Endothelial cell of hepatic sinusoid (primary cell): ENCODE measurements around the gene ABCA2.

Experiments used
- in situ Hi-C: cut with HindIII; loops from 2 replicates; pipeline ENCODE4 v1.10.0; 2017; ENCODE audit warnings: low sequenced_read_pairs

Gene ABCA2

DNA sequence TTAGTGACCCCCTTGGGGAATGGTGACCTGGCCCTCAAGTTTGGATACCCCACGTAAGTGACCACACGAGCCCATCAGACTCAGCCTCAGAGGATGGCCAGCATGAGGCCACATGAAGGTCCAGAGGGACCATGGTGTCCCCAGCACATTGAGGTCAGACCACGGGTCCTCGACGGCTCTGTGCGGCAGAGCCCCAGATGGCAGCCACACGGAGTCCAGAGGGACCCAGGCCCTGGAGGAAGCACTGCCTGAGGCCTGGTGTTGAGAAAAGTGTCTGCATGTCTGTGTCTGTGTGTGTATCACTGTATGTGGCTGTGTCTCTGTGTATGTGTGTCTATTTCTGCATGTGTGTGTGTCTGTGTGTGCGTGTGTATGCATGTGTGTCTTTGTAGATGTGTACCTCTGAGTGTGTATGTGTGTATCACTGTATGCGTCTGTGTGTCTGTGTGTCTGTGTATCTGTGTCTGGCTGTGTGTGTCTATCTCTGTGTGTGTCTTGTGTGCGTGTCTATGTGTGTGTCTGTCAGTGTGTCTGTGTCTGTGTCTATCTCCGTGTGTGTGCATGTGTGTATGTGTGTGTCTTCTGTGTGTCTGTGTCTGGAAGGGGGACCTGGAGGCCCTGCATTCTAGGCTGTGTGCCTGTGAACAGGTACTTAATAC is 44.3 kb downstream of the ABCA2 start:
- in situ Hi-C loops = no loop called here

DNA sequence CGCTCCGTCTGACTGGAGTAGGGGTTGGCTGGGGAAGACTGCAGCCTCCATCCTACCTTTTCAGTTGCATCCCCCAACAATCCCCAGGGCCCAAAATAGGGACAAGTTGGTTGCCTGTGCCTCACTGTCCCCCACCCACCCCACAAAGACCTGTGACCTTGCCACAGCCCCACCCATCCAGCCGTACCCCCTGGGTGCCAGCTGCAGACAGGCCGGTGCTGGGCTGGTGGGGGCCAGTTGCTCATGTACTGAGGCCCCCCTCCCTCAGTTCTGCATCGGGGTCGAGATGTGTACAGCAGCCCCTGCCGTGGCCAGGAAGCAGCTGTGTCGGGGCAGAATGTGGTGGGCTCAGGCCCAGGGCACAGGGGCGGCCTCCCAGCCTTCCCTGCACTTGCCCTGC is 44.9 kb downstream of the ABCA2 start:
- in situ Hi-C loops = no loop called here

DNA sequence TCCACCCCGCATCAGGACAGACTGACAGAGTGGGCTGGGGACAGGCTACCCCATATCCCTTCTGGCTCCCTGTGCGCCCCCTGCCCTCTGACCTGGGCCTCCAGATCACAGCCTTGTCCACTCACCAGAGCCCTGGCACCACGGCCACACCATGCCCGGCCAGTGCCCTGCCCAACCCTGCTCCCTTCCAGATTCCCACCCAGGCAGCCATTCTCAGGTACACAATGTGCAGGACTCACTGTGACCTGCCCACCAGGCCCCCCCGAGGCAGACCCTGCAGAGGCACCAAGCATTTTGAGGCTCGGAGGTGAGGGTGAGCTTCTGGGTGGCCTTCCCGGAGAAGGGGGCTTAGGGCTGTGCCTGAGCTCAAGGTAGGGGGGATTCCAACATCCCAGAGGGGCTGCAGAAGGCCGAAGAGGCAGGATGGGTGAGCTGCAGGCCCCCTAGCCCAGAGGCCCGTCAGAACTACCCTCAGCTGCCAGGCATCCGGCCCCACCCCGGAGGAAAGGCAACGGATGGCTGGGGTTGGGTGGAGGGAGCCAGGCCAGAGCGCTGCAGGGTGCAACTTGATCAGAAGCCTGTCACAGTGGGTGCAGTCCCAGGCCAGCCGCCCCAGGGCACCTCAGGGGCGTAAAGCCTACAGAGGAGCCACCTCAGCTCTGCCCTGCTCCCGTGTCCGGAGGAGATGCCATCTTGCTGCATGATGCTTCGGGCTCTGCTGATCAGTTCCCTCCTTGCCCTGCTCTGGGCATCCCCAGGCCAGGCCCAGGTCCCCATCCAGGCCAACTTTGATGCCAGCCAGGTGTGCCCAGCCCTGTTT is 45.6 kb downstream of the ABCA2 start, which contains the start of gene LCNL1:
Gene LCNL1 (plus strand): TSS at position 762 of the 820 bp plus-strand sequence. CDS start 594 bp downstream, outside the sequence.
- in situ Hi-C loops = no loop called here

DNA sequence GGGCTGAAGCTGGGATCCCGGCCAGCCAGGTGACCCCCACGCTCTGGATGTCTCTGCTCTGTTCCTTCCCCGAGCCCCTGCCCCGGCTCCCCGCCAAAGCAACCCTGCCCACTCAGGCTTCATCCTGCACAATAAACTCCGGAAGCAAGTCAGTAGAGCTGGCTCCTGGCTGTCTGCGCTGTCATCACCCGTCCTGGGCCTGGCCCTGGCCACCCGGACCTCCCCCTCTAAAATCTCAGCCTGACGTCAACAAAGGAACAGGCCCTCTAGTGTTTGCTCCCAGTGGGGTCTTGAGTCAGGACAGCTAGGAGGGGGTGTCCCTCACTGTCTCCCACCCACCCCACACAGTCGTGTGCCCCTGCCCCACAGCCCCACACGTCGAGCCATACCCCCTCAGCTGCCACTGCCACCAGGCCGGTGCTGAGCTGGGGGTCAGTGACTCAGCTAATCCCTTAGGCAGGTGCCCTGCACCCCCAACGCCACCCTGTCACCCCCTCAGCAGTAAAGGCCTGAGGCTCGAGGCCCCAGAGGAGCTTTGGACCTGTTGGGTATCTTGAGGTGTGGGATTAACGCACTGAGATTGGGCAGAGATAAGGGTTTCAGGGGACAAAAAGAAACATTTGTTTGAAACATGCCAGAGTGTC is 46.3 kb downstream of the ABCA2 start:
- in situ Hi-C loops = no loop called here

DNA sequence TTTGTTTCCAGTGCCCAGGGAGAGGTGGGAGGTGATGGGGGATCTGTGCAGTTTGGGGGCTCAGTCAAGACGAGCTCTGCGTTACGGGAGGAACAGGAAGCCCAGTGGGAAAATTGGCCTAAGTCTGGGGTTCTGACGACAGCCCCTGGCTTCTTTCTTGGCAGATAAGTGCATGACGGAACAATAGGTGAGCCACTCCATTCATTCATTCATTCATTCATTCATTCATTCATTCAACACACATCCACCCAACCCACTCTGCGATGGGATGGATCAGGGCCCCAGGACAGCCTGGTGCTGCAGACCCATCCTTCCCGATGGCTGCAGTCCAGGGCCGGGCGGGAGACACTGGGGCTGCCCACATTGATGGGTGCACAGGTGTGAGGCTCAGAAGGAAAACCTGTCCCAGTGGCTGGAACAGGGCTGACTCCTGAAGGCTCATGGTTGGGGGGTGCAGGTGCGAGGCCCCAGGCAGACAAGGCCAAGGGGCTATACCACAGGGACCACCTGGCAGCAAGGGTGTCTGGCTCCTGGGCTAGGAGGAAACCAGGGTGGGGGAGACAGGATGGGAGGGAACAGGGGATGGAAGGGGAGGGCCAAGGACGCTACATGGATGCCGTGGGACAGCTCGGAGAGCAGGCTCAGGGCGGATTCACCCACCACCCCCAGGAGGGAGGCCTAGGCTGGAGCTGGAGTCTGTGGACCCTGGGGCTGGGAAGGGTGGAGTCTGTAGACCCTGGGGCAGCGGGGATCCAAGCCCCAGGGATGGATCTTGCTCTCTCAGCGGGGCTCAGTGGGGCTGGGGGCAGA is 47.2 kb downstream of the ABCA2 start:
- in situ Hi-C loops = no loop called here

DNA sequence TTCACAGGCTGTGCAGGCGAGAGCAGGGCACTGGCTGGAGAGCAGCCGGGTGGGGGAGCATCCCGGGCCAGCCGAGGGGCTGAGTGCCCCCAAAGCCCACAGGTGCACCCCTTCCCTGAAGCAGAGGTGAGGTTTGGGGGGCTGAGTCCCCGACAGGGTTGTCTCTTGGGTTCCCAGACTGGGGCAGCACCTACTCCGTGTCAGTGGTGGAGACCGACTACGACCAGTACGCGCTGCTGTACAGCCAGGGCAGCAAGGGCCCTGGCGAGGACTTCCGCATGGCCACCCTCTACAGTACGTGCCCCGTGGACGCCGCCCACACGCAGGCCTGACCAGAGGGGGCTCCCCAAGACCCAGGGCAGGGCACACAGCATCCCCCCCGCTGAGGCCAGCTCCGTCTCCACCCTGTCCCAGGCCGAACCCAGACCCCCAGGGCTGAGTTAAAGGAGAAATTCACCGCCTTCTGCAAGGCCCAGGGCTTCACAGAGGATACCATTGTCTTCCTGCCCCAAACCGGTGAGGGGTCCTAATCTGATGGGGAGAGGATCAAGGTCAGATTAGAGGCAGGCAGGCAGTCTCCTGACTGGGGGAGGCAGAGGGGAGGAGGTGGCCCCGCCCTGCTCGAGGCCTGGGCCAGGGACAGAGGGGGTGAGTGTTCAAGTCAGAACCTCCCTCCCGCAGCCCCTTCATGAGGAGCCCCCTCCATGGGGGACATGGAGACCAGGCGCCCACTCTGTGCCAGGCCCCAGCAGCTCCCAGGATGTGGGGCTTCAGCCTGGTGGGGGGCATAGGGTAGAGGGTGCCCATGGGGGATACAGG is 48.1 kb downstream of the ABCA2 start:
- in situ Hi-C loops = no loop called here

DNA sequence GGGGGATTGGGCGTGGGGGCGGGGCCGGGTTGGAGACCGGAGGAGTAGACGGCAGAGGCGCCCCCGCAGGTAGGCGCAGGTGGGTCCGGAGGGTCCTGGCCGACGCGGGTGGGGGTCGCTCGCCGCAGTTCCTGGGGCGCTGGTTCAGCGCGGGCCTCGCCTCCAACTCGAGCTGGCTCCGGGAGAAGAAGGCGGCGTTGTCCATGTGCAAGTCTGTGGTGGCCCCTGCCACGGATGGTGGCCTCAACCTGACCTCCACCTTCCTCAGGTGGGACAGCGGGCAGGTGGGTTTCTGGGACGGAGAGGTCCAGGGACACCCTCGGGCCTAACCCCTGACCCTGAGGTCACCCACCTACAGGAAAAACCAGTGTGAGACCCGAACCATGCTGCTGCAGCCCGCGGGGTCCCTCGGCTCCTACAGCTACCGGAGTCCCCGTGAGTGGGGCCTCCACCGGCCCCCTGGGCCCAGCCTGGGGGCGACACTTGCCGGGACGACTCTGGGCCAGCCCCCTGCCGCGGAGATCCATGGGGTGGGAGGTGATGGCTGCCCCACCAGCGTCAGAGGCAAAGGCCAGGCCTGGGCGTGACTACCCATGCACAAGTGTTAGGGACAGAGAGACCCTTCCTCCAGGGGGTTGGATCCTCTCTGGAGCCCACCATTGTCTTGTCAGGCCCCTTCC is 49.0 kb downstream of the ABCA2 start:
- in situ Hi-C loops = no loop called here

DNA sequence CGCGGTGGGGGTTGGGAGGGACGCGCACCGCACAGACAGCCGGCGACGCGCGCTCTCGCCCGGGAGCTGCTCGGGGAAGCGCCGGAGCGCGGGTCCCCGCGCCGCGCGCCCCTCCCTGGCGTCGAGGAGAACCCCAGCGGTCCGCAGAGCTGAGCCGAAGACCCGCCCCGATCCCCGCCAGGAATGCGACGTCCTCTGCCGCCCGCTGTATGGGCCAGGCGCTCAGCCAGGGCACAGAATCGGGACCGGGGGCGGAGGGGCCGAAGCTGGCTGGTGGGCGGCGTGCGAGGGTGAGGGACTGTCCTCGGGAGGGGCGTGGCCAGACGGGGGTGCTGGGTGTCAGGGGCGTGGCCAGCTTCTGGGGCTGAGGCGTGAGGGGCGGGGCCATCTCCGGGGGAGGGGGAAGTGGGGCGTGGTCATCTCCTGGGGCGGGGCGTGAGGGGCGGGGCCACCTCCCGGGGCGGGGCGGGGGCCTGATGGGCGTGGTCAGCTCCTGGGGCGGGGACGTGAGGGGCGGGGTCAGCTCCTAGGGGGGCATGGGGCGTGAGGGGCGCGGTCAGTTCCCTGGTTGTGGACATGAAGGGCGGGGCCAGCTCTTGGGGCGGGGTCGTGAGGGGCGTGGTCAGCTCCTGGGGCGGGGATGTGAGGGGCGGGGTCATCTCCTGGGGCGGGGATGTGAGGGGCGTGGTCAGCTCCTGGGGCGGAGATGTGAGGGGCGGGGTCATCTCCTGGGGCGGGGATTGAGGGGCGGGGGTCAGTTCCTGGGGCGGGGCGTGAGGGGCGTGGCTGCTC is 49.8 kb downstream of the ABCA2 start:
- in situ Hi-C loops = no loop called here

DNA sequence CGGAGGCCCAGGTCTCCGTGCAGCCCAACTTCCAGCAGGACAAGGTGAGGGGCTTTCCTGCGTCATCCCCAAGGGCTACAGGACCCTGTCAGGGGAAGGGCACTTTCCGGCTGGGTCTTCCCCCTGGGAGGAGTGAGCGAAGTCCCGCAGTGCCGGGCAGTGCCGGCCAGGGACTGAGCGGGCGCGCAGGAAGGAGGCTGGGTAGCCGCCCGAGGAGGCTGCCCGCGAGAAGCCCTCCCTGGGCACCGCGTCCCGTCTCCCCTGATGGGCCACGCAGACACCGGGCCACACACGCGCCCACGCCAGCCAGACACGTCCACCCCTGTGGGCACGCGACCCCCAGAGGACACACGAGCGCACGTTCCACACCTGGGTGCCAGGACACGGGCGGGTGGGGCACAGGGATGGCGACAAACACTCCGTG is 50.4 kb downstream of the ABCA2 start:
- in situ Hi-C loops = no loop called here

DNA sequence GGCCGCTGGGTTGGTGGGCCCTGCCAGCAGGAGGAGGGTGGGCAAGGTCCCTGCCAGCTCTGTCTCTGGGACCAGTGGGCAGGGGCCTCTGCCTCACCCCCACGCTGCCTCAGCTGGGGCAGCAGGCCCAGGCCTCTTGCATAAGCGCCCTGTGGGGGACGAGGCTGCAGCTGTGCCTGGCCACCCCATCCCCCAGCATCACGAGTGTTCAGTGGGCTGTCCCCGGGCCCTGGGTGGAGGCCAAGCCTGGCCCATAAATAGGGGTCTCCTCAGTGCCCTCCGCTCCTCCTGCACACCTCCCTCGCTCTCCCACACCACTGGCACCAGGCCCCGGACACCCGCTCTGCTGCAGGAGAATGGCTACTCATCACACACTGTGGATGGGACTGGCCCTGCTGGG is 50.8 kb downstream of the ABCA2 start, which contains the start of gene PTGDS:
Gene PTGDS (plus strand): TSS at position 282 of the 400 bp plus-strand sequence. CDS start 75 bp downstream, at position 357.
- in situ Hi-C loops = no loop called here

DNA sequence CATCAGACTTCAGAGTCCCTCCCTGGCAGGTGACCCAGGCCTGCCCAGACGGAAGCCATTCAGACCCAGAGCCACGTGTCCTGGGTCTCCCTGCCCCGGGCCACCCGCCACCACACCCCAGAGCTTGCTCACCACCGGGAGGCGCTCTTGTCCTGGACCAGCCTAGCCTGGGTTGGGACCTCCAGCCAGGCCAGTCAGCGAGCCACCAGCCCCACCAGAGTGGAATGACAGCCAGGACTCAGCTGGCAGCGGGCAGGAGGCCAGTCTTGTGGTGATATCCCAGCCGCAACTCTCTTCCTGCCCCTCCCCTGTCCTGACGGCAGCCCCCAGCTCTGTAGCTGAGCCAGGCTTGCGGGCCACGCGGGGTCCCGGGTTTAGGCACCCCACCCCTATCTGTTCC is 52.4 kb downstream of the ABCA2 start:
- in situ Hi-C loops = no loop called here

DNA sequence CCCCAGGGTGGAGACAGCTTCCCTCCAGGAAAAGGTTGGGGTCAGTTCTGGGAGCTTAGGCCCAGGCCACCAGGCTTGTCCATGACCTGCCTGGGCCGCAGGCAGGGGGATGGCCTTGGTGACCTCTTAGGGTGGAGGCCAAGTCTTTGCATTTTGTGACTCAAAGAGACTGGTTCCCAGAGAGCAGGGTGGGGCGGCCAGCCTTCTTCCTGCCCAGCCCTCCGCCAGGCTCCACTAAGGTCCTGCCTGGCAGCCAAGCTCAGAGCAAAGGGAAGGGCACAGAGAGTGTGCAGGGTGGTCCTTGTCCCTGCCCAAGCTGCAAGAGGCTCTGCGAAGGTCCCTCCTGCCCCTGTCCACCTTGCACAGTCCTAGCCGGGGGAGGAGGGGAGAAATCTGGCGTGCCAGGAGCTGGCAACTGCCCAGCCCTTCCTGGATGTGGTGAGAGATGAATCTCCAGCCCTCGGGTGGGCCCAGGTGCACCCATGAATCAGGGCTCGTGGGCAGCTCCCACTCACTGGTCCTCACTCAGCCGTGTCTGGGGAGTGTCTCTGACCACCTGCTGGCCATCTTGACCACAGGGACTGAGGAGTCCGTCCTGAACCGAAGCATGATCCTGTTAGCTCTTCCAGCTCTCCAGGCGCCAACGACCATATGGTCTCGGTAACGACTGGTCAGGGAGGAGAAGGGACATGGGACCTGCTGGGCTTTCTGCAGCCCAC is 53.1 kb downstream of the ABCA2 start:
- in situ Hi-C loops = loop anchor here (5.0 kb wide), 1 partner anchor 52 kb away; the partner anchor contains the start of gene ABCA2

DNA sequence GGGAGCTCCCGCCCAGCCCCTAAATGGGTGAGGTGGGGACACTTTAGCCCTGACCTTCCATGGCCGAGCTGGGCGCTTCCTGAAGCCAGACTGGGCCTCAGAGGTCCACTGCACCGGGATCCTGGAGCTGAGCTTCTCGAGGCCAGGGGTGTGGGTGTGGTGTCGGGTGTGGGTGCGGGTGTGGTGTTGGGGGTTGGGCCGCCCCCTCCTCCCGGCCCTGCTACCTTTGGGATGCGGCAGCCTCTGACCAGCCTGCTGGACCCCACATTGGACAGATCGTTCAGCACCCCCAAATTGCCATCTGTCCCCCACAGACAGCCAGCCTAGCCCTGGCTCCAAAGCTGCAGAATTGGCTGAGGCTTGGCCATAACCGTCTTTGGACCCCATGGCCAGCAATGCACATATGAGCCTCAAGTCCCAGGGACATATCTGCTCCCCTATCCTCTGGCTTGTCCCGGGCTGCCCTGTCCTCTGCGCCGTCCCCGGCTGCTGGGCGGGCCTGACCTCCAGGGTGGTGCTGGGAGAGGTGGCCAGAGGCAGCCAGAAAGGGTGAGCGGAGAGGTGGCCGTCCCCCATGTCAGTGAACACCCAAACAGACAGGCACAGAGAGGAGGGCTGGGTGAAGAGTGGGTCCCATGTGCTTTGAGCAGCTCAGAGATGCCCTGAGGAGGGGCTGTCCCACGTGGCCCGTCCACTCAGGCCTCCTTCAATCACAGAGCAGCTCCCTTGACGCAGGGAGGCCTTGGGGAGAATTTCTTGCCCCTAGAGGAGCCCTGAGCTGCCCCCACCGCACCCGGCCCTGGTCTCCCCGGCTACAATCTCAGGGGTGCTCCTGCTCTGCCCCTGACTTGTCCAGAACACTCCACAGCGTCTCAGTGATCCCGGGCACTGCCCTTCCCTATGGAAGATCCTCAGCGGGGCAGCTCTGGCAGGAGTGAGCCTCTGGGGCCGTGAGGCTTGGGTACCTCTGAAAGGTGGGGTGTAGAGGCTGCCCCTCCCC is 54.1 kb downstream of the ABCA2 start:
- in situ Hi-C loops = loop anchor here (5.0 kb wide), 1 partner anchor 53 kb away; the partner anchor contains the start of gene ABCA2

DNA sequence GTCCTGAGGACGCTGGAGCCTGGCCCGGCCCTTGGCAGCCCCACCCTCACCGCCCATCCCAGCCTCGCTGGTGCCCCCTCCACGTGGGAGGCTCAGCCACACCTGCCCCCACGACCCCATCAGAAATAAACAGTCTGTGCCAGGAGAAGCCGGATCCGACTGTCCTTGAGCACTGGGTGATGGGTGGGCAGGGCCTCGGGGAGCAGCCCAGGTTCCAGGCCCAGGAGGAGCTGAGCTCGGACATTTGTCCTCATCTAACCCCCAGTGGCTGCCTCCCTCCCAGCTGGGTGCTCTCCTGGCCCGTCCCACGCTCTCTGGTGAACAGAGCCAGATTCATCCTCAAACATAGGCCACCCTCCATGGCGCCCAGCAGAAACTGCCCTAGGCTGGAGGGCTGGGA is 55.3 kb downstream of the ABCA2 start:
- in situ Hi-C loops = loop anchor here (5.0 kb wide), 1 partner anchor 55 kb away; the partner anchor contains the start of gene ABCA2

DNA sequence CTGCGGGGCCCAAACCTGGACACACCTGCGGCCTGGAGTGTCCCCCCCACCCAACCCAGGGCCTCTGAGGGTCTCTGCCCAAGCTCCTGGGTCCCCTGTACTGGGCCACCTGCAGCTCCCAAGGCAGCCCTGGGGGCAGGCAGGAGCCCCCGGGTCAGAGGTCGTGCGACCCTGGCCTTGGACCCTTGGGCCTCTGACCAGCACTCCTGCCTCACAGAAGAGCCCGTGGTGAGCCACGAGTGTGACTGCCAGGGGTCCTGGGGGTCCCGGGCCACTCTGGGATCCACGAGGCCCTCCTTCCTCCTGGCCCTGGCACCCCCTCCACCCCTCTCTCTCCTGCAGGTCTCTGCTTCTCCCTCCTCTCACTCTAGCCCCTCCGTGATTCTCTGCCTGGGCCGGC is 55.7 kb downstream of the ABCA2 start:
- in situ Hi-C loops = loop anchor here (5.0 kb wide), 1 partner anchor 55 kb away; the partner anchor contains the start of gene ABCA2

DNA sequence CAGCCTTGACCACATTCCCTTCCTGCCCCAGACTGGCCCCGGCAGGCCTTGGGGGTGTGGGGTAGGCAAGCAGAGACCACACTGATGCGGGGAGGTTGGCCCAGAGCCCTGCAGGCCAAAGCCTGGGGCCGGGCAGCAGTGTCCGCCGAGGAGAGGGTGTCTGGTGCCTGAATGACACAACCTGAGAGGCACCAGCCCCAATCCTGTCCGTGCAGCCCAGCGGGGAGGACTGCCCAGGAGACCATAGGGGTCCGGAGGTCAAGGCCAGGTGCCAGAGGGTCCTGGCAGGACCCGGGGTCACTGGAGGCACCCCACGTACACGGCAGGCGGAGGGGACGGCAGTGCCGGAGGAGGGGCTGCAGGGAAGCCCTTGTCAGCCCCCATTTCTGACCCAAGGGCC is 56.3 kb downstream of the ABCA2 start:
- in situ Hi-C loops = loop anchor here (5.0 kb wide), 1 partner anchor 56 kb away; the partner anchor contains the start of gene ABCA2
